NCI-H345 treated with DMSO at 0.1 percent for 48 hours (cell line): Measurements from ENCODE around the gene CH25H.

Experiments
- DNase-seq: peaks from one replicate; lab custom pipeline; 2025; ENCODE audit not compliant: unreplicated experiment; lab: John Stamatoyannopoulos, UW

Gene CH25H

GRCh38 chr10:89158446-89158845, 48.7 kb downstream of the CH25H start:
- DNase-seq, result no peak

- no peak for DNase-seq
These were observed 50.8 kb downstream of the CH25H start for GRCh38 chr10:89156161-89156835.
